Fibroblast of skin of abdomen (primary cell): ENCODE results near the gene SNX6.

ENCODE experiments used
- DNase-seq: peaks from one replicate; pipeline ENCODE4 v3.0.0-alpha.2; 2013

SNX6 gene

GRCh38 chr14:34634360-34634771 lies 4.4 kb upstream of the SNX6 start:
- peak; percentile 13 for DNase-seq

GRCh38 chr14:34633742-34634141 lies 3.8 kb upstream of the SNX6 start:
- DNase-seq: no peak

- DNase-seq: no peak
Observed at GRCh38 chr14:34632411-34632978, 2.5 kb upstream of the SNX6 start.

GRCh38 chr14:34629344-34629656 lies 648 bp downstream of the SNX6 start:
- DNase-seq: no peak

GRCh38 chr14:34628681-34629135 lies 1.2 kb downstream of the SNX6 start:
- peak; percentile 10 for DNase-seq

GRCh38 chr14:34623506-34623905 lies 6.4 kb downstream of the SNX6 start:
- DNase-seq: no peak

- DNase-seq: no peak
Observed at GRCh38 chr14:34620839-34621238, 9.1 kb downstream of the SNX6 start.

- DNase-seq: no peak
Observed at GRCh38 chr14:34620115-34620514, 9.8 kb downstream of the SNX6 start.

GRCh38 chr14:34619471-34619870 lies 10.5 kb downstream of the SNX6 start:
- peak; percentile 6 for DNase-seq

- no peak for DNase-seq
Observed at GRCh38 chr14:34616360-34616759, 13.6 kb downstream of the SNX6 start.

- DNase-seq: no peak
Observed at GRCh38 chr14:34615507-34615906, 14.4 kb downstream of the SNX6 start.

- DNase-seq: no peak
Observed at GRCh38 chr14:34614638-34615037, 15.3 kb downstream of the SNX6 start.

GRCh38 chr14:34610101-34610500 lies 19.8 kb downstream of the SNX6 start:
- DNase-seq: no peak

GRCh38 chr14:34605461-34605860 lies 24.5 kb downstream of the SNX6 start:
- DNase-seq: no peak

- DNase-seq: no peak
Observed at GRCh38 chr14:34604995-34605394, 25.0 kb downstream of the SNX6 start.

- DNase-seq: no peak
Observed at GRCh38 chr14:34596891-34597290, 33.1 kb downstream of the SNX6 start.

GRCh38 chr14:34593740-34594375 lies 36.1 kb downstream of the SNX6 start:
- DNase-seq: peak; percentile 61

GRCh38 chr14:34592623-34593022 lies 37.3 kb downstream of the SNX6 start:
- no peak for DNase-seq

- DNase-seq: no peak
Observed at GRCh38 chr14:34583525-34583924, 46.4 kb downstream of the SNX6 start.

- DNase-seq: no peak
Observed at GRCh38 chr14:34582117-34582680, 47.7 kb downstream of the SNX6 start.

GRCh38 chr14:34580381-34580780 lies 49.6 kb downstream of the SNX6 start:
- no peak for DNase-seq

- DNase-seq: no peak
Observed at GRCh38 chr14:34571771-34572170, 58.2 kb downstream of the SNX6 start.

GRCh38 chr14:34569750-34570149 lies 60.2 kb downstream of the SNX6 start:
- peak; percentile 68 for DNase-seq

GRCh38 chr14:34568803-34569202 lies 61.1 kb downstream of the SNX6 start:
- DNase-seq: no peak

- DNase-seq: no peak
Observed at GRCh38 chr14:34562776-34563150, 67.2 kb downstream of the SNX6 start.
